Endothelial cell of umbilical vein (primary cell): Measurements from ENCODE around the gene RNF168. TPM values are rescaled to one million over a fixed set of nuclear protein-coding genes. Genes with fewer than 3 reads are reported as not detected.

Source experiments
- BruUV-seq: library from RNA; stranded (reverse); fragments of 400-500 nt; replicated peaks from 2 replicates; lab custom pipeline; 2021; lab: Mats Ljungman, UMichigan
- CTCF ChIA-PET: fragments of 300-600, 350-600 bp; sonication (Branson Sonifier 250); formaldehyde crosslinking; loops from one replicate; lab custom pipeline; 2021; ENCODE audit warnings: antibody characterized with exemption, inconsistent platforms; lab: Charles Lee
- POLR2A ChIA-PET: fragments of 300-600, 350-600 bp; sonication (Branson Sonifier 250); formaldehyde crosslinking; loops from one replicate; lab custom pipeline; 2021; ENCODE audit warnings: antibody characterized with exemption, inconsistent platforms; lab: Charles Lee
- DNase-seq: peaks from one replicate; pipeline ENCODE4 v3.0.0-alpha.2; 2011; ENCODE audit warnings: low read depth, low spot score
- FAIRE-seq: peaks from 2 replicates; lab custom pipeline; 2011; peaks lifted over from hg19 to GRCh38; lab: Jason Lieb, UNC
- H2AFZ ChIP-seq: 2 replicates; pipeline ENCODE4 v1.6.0; 2012; ENCODE audit warnings: low read depth, low read length, control low read depth, inconsistent platforms
- H3K27ac ChIP-seq: 2 replicates; pipeline ENCODE4 v1.5.1; 2011; ENCODE audit warnings: low read depth, mild to moderate bottlenecking, control low read depth, low read length, moderate library complexity; ENCODE audit not compliant: insufficient read depth
- H3K27me3 ChIP-seq, 2 experiments: 2 replicates each; pipeline versions ENCODE4 v1.6.0 to v1.6.1; 2011; ENCODE audit warnings: low read length in 2 of 2, mixed read lengths in 1 of 2; ENCODE audit not compliant: control insufficient read depth in 2 of 2, insufficient read depth in 2 of 2
- H3K36me3 ChIP-seq, 2 experiments: 2 replicates in 1 of 2; 3 replicates in 1 of 2; pipeline ENCODE4 v1.5.1; 2011; ENCODE audit warnings: low read length in 2 of 2, mild to moderate bottlenecking in 1 of 2, moderate library complexity in 1 of 2; ENCODE audit not compliant: control insufficient read depth in 2 of 2, insufficient read depth in 2 of 2; ENCODE audit errors: extremely low read depth in 1 of 2
- H3K4me1 ChIP-seq: 3 replicates; pipeline ENCODE4 v1.5.1; 2011; ENCODE audit warnings: mild to moderate bottlenecking, low read length; ENCODE audit not compliant: control insufficient read depth, insufficient read depth; ENCODE audit errors: extremely low read depth
- H3K4me2 ChIP-seq: 2 replicates; pipeline ENCODE4 v1.6.1; 2011; ENCODE audit warnings: low read length, control low read depth, mixed read lengths; ENCODE audit not compliant: insufficient read depth
- H3K4me3 ChIP-seq, 3 experiments: fragments of 200-600 bp in 1 of 3; sonication (generic), shearing (Covaris generic) in 1 of 3; replicated peaks in 1 of 3; 2 replicates each; pipeline ENCODE4 v1.5.1; 2011 to 2016; ENCODE audit warnings: control low read depth in 3 of 3, low read length in 3 of 3, mild to moderate bottlenecking in 2 of 3, inconsistent platforms in 1 of 3, low read depth in 1 of 3, moderate library complexity in 1 of 3; ENCODE audit not compliant: insufficient read depth in 1 of 3
- H3K79me2 ChIP-seq: 2 replicates; pipeline ENCODE4 v1.6.0; 2012; ENCODE audit warnings: low read length, inconsistent platforms; ENCODE audit not compliant: control insufficient read depth, insufficient read depth
- H3K9ac ChIP-seq: replicated peaks from 2 replicates; pipeline ENCODE3; 2011; ENCODE audit warnings: low read length, control low read depth; ENCODE audit not compliant: insufficient read depth; ENCODE audit errors: extremely low read depth
- H3K9me1 ChIP-seq: replicated peaks from 3 replicates; pipeline ENCODE4 v1.6.0; 2011; ENCODE audit warnings: mild to moderate bottlenecking, low read length; ENCODE audit not compliant: control insufficient read depth, insufficient read depth; ENCODE audit errors: extremely low read depth
- H3K9me3 ChIP-seq: replicated peaks from 2 replicates; pipeline ENCODE4 v1.5.1; 2012; ENCODE audit warnings: low read length, inconsistent platforms; ENCODE audit not compliant: control insufficient read depth, insufficient read depth
- H4K20me1 ChIP-seq: replicated peaks from 2 replicates; pipeline ENCODE3; 2011; ENCODE audit warnings: mild to moderate bottlenecking, low read length; ENCODE audit not compliant: control insufficient read depth, insufficient read depth; ENCODE audit errors: extremely low read depth
- CTCF ChIP-seq, 2 donors: IDR thresholded peaks; 1 replicate in 1 of 2; 2 replicates in 1 of 2; pipeline ENCODE4 v1.5.1; 2011; ENCODE audit warnings: low read length in 2 of 2, mild to moderate bottlenecking in 2 of 2, moderate library complexity in 2 of 2, control low read depth in 1 of 2, inconsistent platforms in 1 of 2, low read depth in 1 of 2; ENCODE audit not compliant: insufficient read depth in 1 of 2; ENCODE audit errors: extremely low read depth in 1 of 2
- EZH2 ChIP-seq: IDR thresholded peaks from 2 replicates; pipeline ENCODE4 v1.6.1; 2012; ENCODE audit warnings: borderline replicate concordance, low read depth, mild to moderate bottlenecking, moderate library complexity, low read length, inconsistent platforms; ENCODE audit not compliant: severe bottlenecking
- FOS ChIP-seq: IDR thresholded peaks from 2 replicates; pipeline ENCODE4 v1.6.1; 2011; ENCODE audit warnings: mild to moderate bottlenecking, low read length, moderate library complexity, borderline replicate concordance; ENCODE audit not compliant: insufficient read depth
- GATA2 ChIP-seq: IDR thresholded peaks from 2 replicates; pipeline ENCODE4 v1.7.0; 2011; ENCODE audit warnings: low read depth, mild to moderate bottlenecking, moderate library complexity, mixed read lengths, low read length; ENCODE audit not compliant: insufficient read length, insufficient read depth
- JUN ChIP-seq: IDR thresholded peaks from 2 replicates; pipeline ENCODE4 v1.6.1; 2011; ENCODE audit warnings: borderline replicate concordance, low read depth; ENCODE audit not compliant: insufficient read length, insufficient read depth
- MAX ChIP-seq: IDR thresholded peaks from 2 replicates; pipeline ENCODE4 v1.6.1; 2011; ENCODE audit not compliant: insufficient read depth, insufficient read length
- MYC ChIP-seq: IDR thresholded peaks from one replicate; pipeline ENCODE4 v1.6.1; 2011; ENCODE audit warnings: mild to moderate bottlenecking, low read depth, low read length
- POLR2A ChIP-seq: IDR thresholded peaks from 2 replicates; pipeline ENCODE4 v1.6.1; 2012; ENCODE audit warnings: low read depth, mild to moderate bottlenecking, control low read depth, low read length
- POLR2AphosphoS5 ChIP-seq: IDR thresholded peaks from 2 replicates; pipeline ENCODE4 v1.6.1; 2012; ENCODE audit warnings: low read depth, mild to moderate bottlenecking, control low read depth, low read length, moderate library complexity; ENCODE audit not compliant: insufficient read depth
- dilution Hi-C: fragments of 300-500 bp; cut with MboI; formaldehyde crosslinking; loops from one replicate; pipeline ENCODE4 v1.15.0; 2019; ENCODE audit warnings: low sequenced_read_pairs; ENCODE audit not compliant: extremely low pct_ligation_motif_present
- intact Hi-C: fragments of 100-400 bp; cut with micrococcal nuclease; formaldehyde crosslinking; loops from one replicate; pipeline ENCODE4 v1.10.0; 2022
- polyA plus RNA-seq, 4 experiments: library from polyadenylated mRNA; depleted of rRNA in 3 of 4; stranded (reverse) in 3 of 4; unstranded in 1 of 4; fragments of >200 nt; gene quantifications; 2 replicates each; pipeline versions ENCODE4 v1.2.1 to v1.2.3, GENCODE V29; 2011 to 2012; ENCODE audit warnings: missing spikeins in 1 of 4
- total RNA-seq: library from RNA; stranded (reverse); gene quantifications from 2 replicates; pipeline ENCODE4 v1.2.3, GENCODE V29; 2021

The RNF168 gene
- total and polyA plus RNA-seq, 2 donors (not counting 3 experiments of a cell fraction or from before 2014, with no cell fraction given): 4.0 to 32.9 TPM

DNA sequence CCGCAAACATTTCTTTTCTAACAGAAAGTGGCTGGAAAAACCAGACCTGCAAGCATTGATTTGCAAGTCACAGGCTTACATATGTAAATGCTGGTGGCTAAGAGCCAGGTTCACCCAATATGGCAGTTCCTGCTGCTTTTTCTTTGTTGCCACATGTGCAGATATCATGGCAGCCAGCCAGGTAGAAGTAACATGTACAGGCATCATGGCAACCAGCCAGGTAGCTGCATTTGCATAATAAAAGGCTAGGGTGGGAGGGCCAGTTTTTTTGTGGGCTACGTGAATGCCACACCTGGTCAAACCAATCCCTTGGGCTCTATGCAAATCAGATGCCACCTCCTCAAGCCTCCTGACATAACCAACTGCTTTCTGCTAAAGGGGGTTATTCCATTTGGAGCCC, 14.4 kb upstream of the RNF168 start:
- no peak overlapping the region for H3K4me2 ChIP-seq
- H3K27ac ChIP-seq: no peak overlapping the region
- ChIA-PET CTCF (interaction anchor here (1.4 to 1.5 kb wide), 2 partner anchors 11 to 445 kb away, joined by 3 to 5 read pairs; no protein-coding TSS in a partner anchor), POLR2A (no interaction called here)
- H3K4me1 ChIP-seq: no peaks in the 10 kb centered on the region
- TF ChIP-seq GATA2 (no peak), POLR2AphosphoS5 (no peak), FOS (no peak), MAX (no peak), EZH2 (no peak), POLR2A (no peak), JUN (no peak), MYC (no peak), CTCF (IDR thresholded peaks at IDR 0.05; ENCODE audit: extremely low read depth in 1 of 2, insufficient read depth in 1 of 2, low read depth in 1 of 2, low read length in 2 of 2) (no peak)
- no peaks in the 10 kb centered on the region for H3K9me3 ChIP-seq
- H3K36me3 ChIP-seq: no peaks in the 10 kb centered on the region
- no peak overlapping the region for H2AFZ ChIP-seq
- DNase-seq: no peak
- no peak overlapping the region for H3K4me3 ChIP-seq
- H3K27me3 ChIP-seq: no peaks in the 10 kb centered on the region
- dilution Hi-C loops (no loop called here), intact Hi-C loops (loop anchor here (5.0 kb wide), 1 partner anchor 321 kb away; no protein-coding TSS in a partner anchor)
- no peak overlapping the region for H3K9ac ChIP-seq
- H4K20me1 ChIP-seq: no peaks in the 10 kb centered on the region
- no TSS peak for BruUV-seq
- no peaks in the 10 kb centered on the region for H3K79me2 ChIP-seq
- no peaks in the 10 kb centered on the region for H3K9me1 ChIP-seq
- no peak for FAIRE-seq
